Activated CD8-positive, alpha-beta T cell treated with anti-CD3 and anti-CD28 coated beads for 36 hours (primary cell): ENCODE results near the gene EOMES. TPM values are rescaled to one million over a fixed set of nuclear protein-coding genes. Genes with fewer than 3 reads are reported as not detected.

Experiments
- ATAC-seq: fragments of 200-7000 bp; cut with Tn5 transposase; one replicate; pipeline ENCODE4 v1.10.0; 2021; ENCODE audit warnings: mild to moderate bottlenecking, moderate library complexity
- CTCF ChIA-PET: fragments of 350-600 bp; sonication (Branson Sonifier 250); formaldehyde crosslinking; loops from one replicate; lab custom pipeline; 2021; ENCODE audit warnings: antibody characterized with exemption; lab: Charles Lee
- POLR2A ChIA-PET: fragments of 350-600 bp; sonication (Branson Sonifier 250); formaldehyde crosslinking; loops from one replicate; lab custom pipeline; 2021; ENCODE audit warnings: antibody characterized with exemption; lab: Charles Lee
- DNase-seq: peaks from one replicate; pipeline ENCODE4 v3.0.0-alpha.2; 2020
- H3K27ac Mint-ChIP-seq: one replicate; pipeline ENCODE4 v1.8.0; 2021; ENCODE audit warnings: mild to moderate bottlenecking, mixed read lengths
- H3K27me3 Mint-ChIP-seq: one replicate; pipeline ENCODE4 v1.8.0; 2021; ENCODE audit warnings: mixed read lengths
- H3K36me3 Mint-ChIP-seq: one replicate; pipeline ENCODE4 v1.8.0; 2021; ENCODE audit warnings: low read depth, mixed read lengths
- H3K4me1 Mint-ChIP-seq: one replicate; pipeline ENCODE4 v1.8.0; 2021; ENCODE audit warnings: low read depth, mixed read lengths
- H3K4me3 Mint-ChIP-seq: one replicate; pipeline ENCODE4 v1.8.0; 2021; ENCODE audit warnings: mild to moderate bottlenecking, moderate library complexity, mixed read lengths
- H3K9me3 Mint-ChIP-seq: one replicate; pipeline ENCODE4 v1.8.0; 2021; ENCODE audit warnings: mixed read lengths
- intact Hi-C: fragments of 100-400 bp; cut with micrococcal nuclease; formaldehyde crosslinking; loops from one replicate; pipeline ENCODE4 v1.10.0; 2022
- total RNA-seq, 2 experiments: library from RNA; stranded (reverse); gene quantifications; one replicate each; pipeline ENCODE4 v1.2.3, GENCODE V29; 2021
- TF ChIP-seq, protein P1 (sequence below): fragments of 200-600 bp; IDR thresholded peaks from one replicate; pipeline ENCODE4 v1.8.0; 2022; ENCODE audit warnings: antibody characterized with exemption, mild to moderate bottlenecking

EOMES gene
- total RNA-seq, 2 experiments from 2014 or later = 4.2 to 4.4 TPM

DNA sequence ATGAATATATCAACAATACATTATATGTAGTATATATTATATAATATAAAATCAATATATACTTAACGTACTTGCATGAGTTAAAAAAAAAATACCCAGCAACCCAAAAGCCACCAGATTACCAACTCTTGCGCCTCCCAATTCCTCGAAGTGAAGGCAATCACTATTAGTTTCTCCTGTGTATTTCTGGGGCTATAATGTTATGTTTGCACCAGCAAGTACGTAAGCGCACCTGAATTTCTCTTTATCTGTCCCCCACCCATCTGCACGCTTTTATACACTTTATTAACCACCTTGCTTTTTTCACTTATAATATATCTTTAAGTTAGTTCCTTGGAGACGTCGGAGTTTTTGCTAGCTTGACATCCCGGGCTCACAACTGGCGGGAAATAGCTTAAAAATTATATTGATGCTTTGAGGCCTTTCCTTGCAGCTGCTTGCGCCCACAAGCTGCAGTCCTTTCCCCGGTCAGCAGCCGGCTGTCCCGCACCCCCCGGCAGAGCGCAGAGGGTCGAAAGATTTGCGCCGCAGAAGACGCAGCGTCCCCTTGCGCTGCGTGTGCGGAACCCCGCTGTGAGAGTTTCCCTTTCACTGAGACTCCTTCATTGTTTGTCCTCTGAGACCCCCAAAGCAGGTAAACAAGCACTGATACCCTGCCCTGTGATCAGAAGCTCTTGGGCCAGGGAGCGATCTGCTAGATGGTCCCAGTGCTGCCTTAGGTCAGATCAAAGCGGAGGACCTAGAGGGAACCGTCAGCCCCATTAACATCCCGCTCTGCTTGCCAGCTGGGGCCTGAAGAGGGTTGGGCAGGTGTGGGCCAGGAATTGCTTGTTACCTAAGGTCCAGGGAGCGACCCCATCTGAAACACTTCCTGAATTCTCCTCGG, 8.9 kb upstream of the EOMES start:
- ChIA-PET POLR2A (interaction anchor here (0.6 kb wide), 1 partner anchor 99 kb away, joined by 3 read pairs; no protein-coding TSS in a partner anchor), CTCF (interaction anchor here (1.4 to 2.2 kb wide), 3 partner anchors 9 to 19 kb away, joined by 4 to 6 read pairs (median 4); partner anchors contain the start of gene EOMES)
- H3K4me1 Mint-ChIP-seq = peaks cover 33% of the 10 kb centered on the region
- no peak for ATAC-seq
- H3K27ac Mint-ChIP-seq = no peak overlapping the region
- no peak for DNase-seq
- H3K4me3 Mint-ChIP-seq = no peak overlapping the region
- H3K36me3 Mint-ChIP-seq = no peaks in the 10 kb centered on the region
- TF ChIP-seq, protein P1, sequence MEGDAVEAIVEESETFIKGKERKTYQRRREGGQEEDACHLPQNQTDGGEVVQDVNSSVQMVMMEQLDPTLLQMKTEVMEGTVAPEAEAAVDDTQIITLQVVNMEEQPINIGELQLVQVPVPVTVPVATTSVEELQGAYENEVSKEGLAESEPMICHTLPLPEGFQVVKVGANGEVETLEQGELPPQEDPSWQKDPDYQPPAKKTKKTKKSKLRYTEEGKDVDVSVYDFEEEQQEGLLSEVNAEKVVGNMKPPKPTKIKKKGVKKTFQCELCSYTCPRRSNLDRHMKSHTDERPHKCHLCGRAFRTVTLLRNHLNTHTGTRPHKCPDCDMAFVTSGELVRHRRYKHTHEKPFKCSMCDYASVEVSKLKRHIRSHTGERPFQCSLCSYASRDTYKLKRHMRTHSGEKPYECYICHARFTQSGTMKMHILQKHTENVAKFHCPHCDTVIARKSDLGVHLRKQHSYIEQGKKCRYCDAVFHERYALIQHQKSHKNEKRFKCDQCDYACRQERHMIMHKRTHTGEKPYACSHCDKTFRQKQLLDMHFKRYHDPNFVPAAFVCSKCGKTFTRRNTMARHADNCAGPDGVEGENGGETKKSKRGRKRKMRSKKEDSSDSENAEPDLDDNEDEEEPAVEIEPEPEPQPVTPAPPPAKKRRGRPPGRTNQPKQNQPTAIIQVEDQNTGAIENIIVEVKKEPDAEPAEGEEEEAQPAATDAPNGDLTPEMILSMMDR = no peak
- peaks cover 58% of the 10 kb centered on the region for H3K27me3 Mint-ChIP-seq
- intact Hi-C loops = no loop called here
- no peaks in the 10 kb centered on the region for H3K9me3 Mint-ChIP-seq

GRCh38 chr3:27729748-27730611, 7.9 kb upstream of the EOMES start:
- H3K4me3 Mint-ChIP-seq = peak overlapping the region; percentile 63
- ChIA-PET CTCF (interaction anchor here (3.7 kb wide), 1 partner anchor 18 kb away, joined by 16 read pairs; no protein-coding TSS in a partner anchor), POLR2A (interaction anchor here (0.7 kb wide), 1 partner anchor 232 kb away, joined by 3 read pairs; no protein-coding TSS in a partner anchor)
- peaks cover 33% of the 10 kb centered on the region for H3K4me1 Mint-ChIP-seq
- intact Hi-C loops = no loop called here
- peaks cover 62% of the 10 kb centered on the region for H3K27me3 Mint-ChIP-seq
- H3K9me3 Mint-ChIP-seq = no peaks in the 10 kb centered on the region
- TF ChIP-seq, protein P1 = no peak
- no peaks in the 10 kb centered on the region for H3K36me3 Mint-ChIP-seq
- ATAC-seq = peak; percentile 63
- H3K27ac Mint-ChIP-seq = no peak overlapping the region
- DNase-seq = peak; percentile 56

- Mint-ChIP-seq H3K27ac (no peak overlapping the region), H3K9me3 (no peaks in the 10 kb centered on the region), H3K4me3 (peak overlapping the region; percentile 63), H3K27me3 (peaks cover 66% of the 10 kb centered on the region), H3K36me3 (no peaks in the 10 kb centered on the region), H3K4me1 (peaks cover 37% of the 10 kb centered on the region)
- TF ChIP-seq, protein P1 = no peak
- POLR2A ChIA-PET = no interaction called here
- intact Hi-C loops = no loop called here
- ATAC-seq (no peak), DNase-seq (no peak)
- CTCF ChIA-PET = interaction anchor here (3.7 kb wide), 1 partner anchor 17 kb away, joined by 16 read pairs; no protein-coding TSS in a partner anchor
Observed at GRCh38 chr3:27729325-27729724, 7.2 kb upstream of the EOMES start.

GRCh38 chr3:27728195-27729087, 6.3 kb upstream of the EOMES start:
- CTCF ChIA-PET = interaction anchor here (0.7 to 3.7 kb wide), 6 partner anchors 8 to 241 kb away, joined by 3 to 16 read pairs (median 3); no protein-coding TSS in a partner anchor
- H3K27me3 Mint-ChIP-seq = peaks cover 75% of the 10 kb centered on the region
- no peaks in the 10 kb centered on the region for H3K36me3 Mint-ChIP-seq
- POLR2A ChIA-PET = interaction anchor here (0.6 to 1.0 kb wide), 2 partner anchors 15 to 591 kb away, joined by 3 read pairs; no protein-coding TSS in a partner anchor
- ATAC-seq = peak; percentile 60
- H3K9me3 Mint-ChIP-seq = no peaks in the 10 kb centered on the region
- intact Hi-C loops = no loop called here
- H3K4me3 Mint-ChIP-seq = peak overlapping the region; percentile 63
- DNase-seq = peak; percentile 52
- TF ChIP-seq, protein P1 = no peak
- peaks cover 46% of the 10 kb centered on the region for H3K4me1 Mint-ChIP-seq
- H3K27ac Mint-ChIP-seq = no peak overlapping the region
